Measurements from ENCODE around the gene HSD11B2.

HSD11B2 gene

GRCh38 chr16:67456391-67457081 lies 25.6 kb downstream of the HSD11B2 start (continued):
- TF ChIP-seq, protein P1, sequence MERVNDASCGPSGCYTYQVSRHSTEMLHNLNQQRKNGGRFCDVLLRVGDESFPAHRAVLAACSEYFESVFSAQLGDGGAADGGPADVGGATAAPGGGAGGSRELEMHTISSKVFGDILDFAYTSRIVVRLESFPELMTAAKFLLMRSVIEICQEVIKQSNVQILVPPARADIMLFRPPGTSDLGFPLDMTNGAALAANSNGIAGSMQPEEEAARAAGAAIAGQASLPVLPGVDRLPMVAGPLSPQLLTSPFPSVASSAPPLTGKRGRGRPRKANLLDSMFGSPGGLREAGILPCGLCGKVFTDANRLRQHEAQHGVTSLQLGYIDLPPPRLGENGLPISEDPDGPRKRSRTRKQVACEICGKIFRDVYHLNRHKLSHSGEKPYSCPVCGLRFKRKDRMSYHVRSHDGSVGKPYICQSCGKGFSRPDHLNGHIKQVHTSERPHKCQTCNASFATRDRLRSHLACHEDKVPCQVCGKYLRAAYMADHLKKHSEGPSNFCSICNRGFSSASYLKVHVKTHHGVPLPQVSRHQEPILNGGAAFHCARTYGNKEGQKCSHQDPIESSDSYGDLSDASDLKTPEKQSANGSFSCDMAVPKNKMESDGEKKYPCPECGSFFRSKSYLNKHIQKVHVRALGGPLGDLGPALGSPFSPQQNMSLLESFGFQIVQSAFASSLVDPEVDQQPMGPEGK (tag by site-specific recombination; IDR thresholded peaks at IDR 0.05), result no peak
- peak; percentile 91 for TF ChIP-seq ZBTB20 (tag by site-specific recombination; IDR thresholded peaks at IDR 0.05)
- no peak for TF ChIP-seq KLF16 (tag by site-specific recombination; IDR thresholded peaks at IDR 0.05)
- no peak for TF ChIP-seq ZNF830 (tag by site-specific recombination; IDR thresholded peaks at IDR 0.05; ENCODE audit: low read depth)
- TF ChIP-seq ZNF544 (tag by site-specific recombination; IDR thresholded peaks at IDR 0.05), result no peak
- TF ChIP-seq ZBTB17 (tag by site-specific recombination; IDR thresholded peaks at IDR 0.05), result no peak
- TF ChIP-seq ZNF549 (tag by site-specific recombination; IDR thresholded peaks at IDR 0.05), result no peak
- TF ChIP-seq, protein P2, sequence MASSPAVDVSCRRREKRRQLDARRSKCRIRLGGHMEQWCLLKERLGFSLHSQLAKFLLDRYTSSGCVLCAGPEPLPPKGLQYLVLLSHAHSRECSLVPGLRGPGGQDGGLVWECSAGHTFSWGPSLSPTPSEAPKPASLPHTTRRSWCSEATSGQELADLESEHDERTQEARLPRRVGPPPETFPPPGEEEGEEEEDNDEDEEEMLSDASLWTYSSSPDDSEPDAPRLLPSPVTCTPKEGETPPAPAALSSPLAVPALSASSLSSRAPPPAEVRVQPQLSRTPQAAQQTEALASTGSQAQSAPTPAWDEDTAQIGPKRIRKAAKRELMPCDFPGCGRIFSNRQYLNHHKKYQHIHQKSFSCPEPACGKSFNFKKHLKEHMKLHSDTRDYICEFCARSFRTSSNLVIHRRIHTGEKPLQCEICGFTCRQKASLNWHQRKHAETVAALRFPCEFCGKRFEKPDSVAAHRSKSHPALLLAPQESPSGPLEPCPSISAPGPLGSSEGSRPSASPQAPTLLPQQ (tag by site-specific recombination; IDR thresholded peaks at IDR 0.05), result no peak
- TF ChIP-seq ZIC2 (tag by site-specific recombination; IDR thresholded peaks at IDR 0.05), result peak; percentile 80
- TF ChIP-seq PRDM1 (tag by site-specific recombination; IDR thresholded peaks at IDR 0.05), result no peak
- TF ChIP-seq IKZF3 (tag by site-specific recombination; IDR thresholded peaks at IDR 0.05), result no peak
- TF ChIP-seq ATF2 (tag by site-specific recombination; IDR thresholded peaks at IDR 0.05; ENCODE audit: low read depth), result no peak
- no peak for TF ChIP-seq OSR2 (tag by site-specific recombination; IDR thresholded peaks at IDR 0.05)

DNA sequence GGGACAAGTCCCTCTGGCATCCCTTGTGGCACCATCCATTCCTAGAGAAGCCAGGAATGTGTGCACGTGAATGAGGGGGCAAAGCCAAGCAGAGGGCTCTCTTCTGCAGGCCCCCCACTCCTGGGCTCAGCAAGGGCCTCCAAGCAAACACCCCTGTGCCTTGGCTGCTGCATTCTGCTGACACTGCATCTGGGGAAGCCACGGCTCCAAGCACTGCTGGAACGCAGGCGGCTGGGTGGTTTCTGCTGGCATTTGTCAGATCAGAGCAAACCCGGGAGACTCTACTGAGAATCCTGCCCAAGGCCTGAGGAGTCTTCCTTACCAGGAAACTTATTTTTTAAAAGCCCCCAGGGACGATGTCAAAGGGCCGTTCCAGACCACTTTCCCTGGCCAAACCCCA lies 26.7 kb downstream of the HSD11B2 start:
- H3K27ac ChIP-seq (ENCODE audit: extremely low read depth, low read depth, low read length), result no peak overlapping the region
- no peak overlapping the region for H3K4me3 ChIP-seq (ENCODE audit: low read depth, low read length)
- H3K4me1 ChIP-seq (ENCODE audit: control insufficient read depth, insufficient read depth, low read length), result no peaks in the 10 kb centered on the region
- peaks cover 0 to 37% of the 10 kb centered on the region in 2 experiments; a peak in 1 of 3 replicates for H3K36me3 ChIP-seq (ENCODE audit: control insufficient read depth in 2 of 2, insufficient read depth in 1 of 2, low read length in 2 of 2)
- CTCF ChIA-PET, result no interaction called here
- H3K9me3 ChIP-seq (ENCODE audit: control insufficient read depth, insufficient read depth, low read depth, low read length), result no peaks in the 10 kb centered on the region
- TF ChIP-seq ZNF768 (tag by site-specific recombination; IDR thresholded peaks at IDR 0.05) (no peak), ZNF776 (tag by site-specific recombination; IDR thresholded peaks at IDR 0.05; ENCODE audit: borderline replicate concordance) (no peak), ZBTB17 (tag by site-specific recombination; IDR thresholded peaks at IDR 0.05) (no peak), ZSCAN16 (tag by site-specific recombination; IDR thresholded peaks at IDR 0.05) (no peak), ELK4 (IDR thresholded peaks at IDR 0.05; ENCODE audit: borderline replicate concordance, low read depth, low read length) (no peak)
- POLR2A ChIA-PET, result no interaction called here

All from HEK293 (cell line).